ENCODE measurements around the gene PIP5K1C.

The PIP5K1C gene

GRCh38 chr19:3626473-3627350, 73.6 kb downstream of the PIP5K1C start, which contains the start of gene CACTIN:
CACTIN (minus strand) TSS chr19:3626790; CDS start chr19:3626762, 28 bp downstream.
- DNase-seq (ENCODE audit: low read depth) = peak; percentile 97

GRCh38 chr19:3625996-3626472, 74.2 kb downstream of the PIP5K1C start:
- no peak for DNase-seq (ENCODE audit: low read depth)

- DNase-seq (ENCODE audit: low read depth) = no peak
Observed at GRCh38 chr19:3623716-3624115, 76.6 kb downstream of the PIP5K1C start.

- DNase-seq (ENCODE audit: low read depth) = no peak
Observed at GRCh38 chr19:3622224-3622623, 78.0 kb downstream of the PIP5K1C start.

GRCh38 chr19:3621689-3622088, 78.6 kb downstream of the PIP5K1C start:
- DNase-seq (ENCODE audit: low read depth) = no peak

GRCh38 chr19:3620817-3621547, 79.3 kb downstream of the PIP5K1C start:
- DNase-seq (ENCODE audit: low read depth) = no peak

GRCh38 chr19:3620145-3620816, 80.0 kb downstream of the PIP5K1C start:
- DNase-seq (ENCODE audit: low read depth) = no peak

- no peak for DNase-seq (ENCODE audit: low read depth)
Observed at GRCh38 chr19:3619631-3620012, 80.6 kb downstream of the PIP5K1C start.

- DNase-seq (ENCODE audit: low read depth) = no peak
Observed at GRCh38 chr19:3618811-3619630, 81.2 kb downstream of the PIP5K1C start.

GRCh38 chr19:3618144-3618810, 82.0 kb downstream of the PIP5K1C start:
- no peak for DNase-seq (ENCODE audit: low read depth)

GRCh38 chr19:3617463-3617862, 82.8 kb downstream of the PIP5K1C start:
- no peak for DNase-seq (ENCODE audit: low read depth)

GRCh38 chr19:3615524-3616135, 84.6 kb downstream of the PIP5K1C start:
- DNase-seq (ENCODE audit: low read depth) = no peak

GRCh38 chr19:3614858-3615505, 85.3 kb downstream of the PIP5K1C start:
- no peak for DNase-seq (ENCODE audit: low read depth)

- no peak for DNase-seq (ENCODE audit: low read depth)
Observed at GRCh38 chr19:3613818-3614661, 86.2 kb downstream of the PIP5K1C start.

GRCh38 chr19:3612901-3613741, 87.1 kb downstream of the PIP5K1C start:
- DNase-seq (ENCODE audit: low read depth) = no peak

- no peak for DNase-seq (ENCODE audit: low read depth)
Observed at GRCh38 chr19:3612330-3612729, 87.9 kb downstream of the PIP5K1C start.

- DNase-seq (ENCODE audit: low read depth) = no peak
Observed at GRCh38 chr19:3611841-3612240, 88.4 kb downstream of the PIP5K1C start.

All from T-helper 22 cell (primary cell).